ENCODE measurements around the gene ACVRL1.

GRCh38 chr12:51866762-51867161, 40.5 kb upstream of the ACVRL1 start:
- TF ChIP-seq CTCF (IDR thresholded peaks at IDR 0.05) (no peak), EZH2 (IDR thresholded peaks at IDR 0.05; ENCODE audit: borderline replicate concordance, insufficient read depth, low read depth, low read length, poor library complexity, severe bottlenecking) (no peak)

All from B cell (primary cell).